ENCODE measurements around the gene SRP68.

- TF ChIP-seq CTCF (IDR thresholded peaks at IDR 0.05) (no peak), POLR2A (IDR thresholded peaks at IDR 0.05) (peak in 1 of 3 donors; percentile 5)
Measured at GRCh38 chr17:76079956-76080767, 7.8 kb upstream of the SRP68 start.

All from body of pancreas (tissue), 4 donors.